A673 (cell line): Measurements from ENCODE around the gene CPED1. TPM values are rescaled to one million over a fixed set of nuclear protein-coding genes. Genes with fewer than 3 reads are reported as not detected.

ENCODE experiments used
- BruUV-seq: library from RNA; stranded (reverse); fragments of 400-500 nt; replicated peaks from 2 replicates; lab custom pipeline; 2021; lab: Mats Ljungman, UMichigan
- CTCF ChIA-PET: fragments of 300-600 bp; sonication (Branson Sonifier 250); formaldehyde crosslinking; loops from one replicate; lab custom pipeline; 2022; ENCODE audit warnings: antibody characterized with exemption; lab: Charles Lee
- POLR2A ChIA-PET: fragments of 300-600 bp; sonication (Branson Sonifier 250); formaldehyde crosslinking; loops from one replicate; lab custom pipeline; 2022; ENCODE audit warnings: antibody characterized with exemption; ENCODE audit not compliant: low non-redundant PET; lab: Charles Lee
- DNase-seq: peaks from one replicate; pipeline ENCODE4 v3.0.0-alpha.2; 2015; ENCODE audit warnings: low spot score
- H3K27ac ChIP-seq: fragments of 200-600 bp; sonication (generic); 2 replicates; pipeline ENCODE4 v1.5.1; 2016; ENCODE audit warnings: mixed run types, low read depth, mild to moderate bottlenecking, mixed read lengths, antibody characterized with exemption, low read length; ENCODE audit not compliant: poor library complexity, severe bottlenecking
- H3K27me3 ChIP-seq: fragments of 200-600 bp; sonication (generic); replicated peaks from 2 replicates; pipeline ENCODE4 v1.6.1; 2017; ENCODE audit warnings: mixed run types, low read depth, mild to moderate bottlenecking, mixed read lengths, antibody characterized with exemption, low read length; ENCODE audit not compliant: insufficient read depth, poor library complexity
- H3K36me3 ChIP-seq: fragments of 200-600 bp; sonication (generic); 2 replicates; pipeline ENCODE4 v1.6.1; 2016; ENCODE audit warnings: mixed run types, mild to moderate bottlenecking, mixed read lengths, antibody characterized with exemption, low read length; ENCODE audit not compliant: insufficient read depth, poor library complexity, severe bottlenecking
- H3K4me1 ChIP-seq: fragments of 200-600 bp; sonication (generic); 2 replicates; pipeline ENCODE4 v1.6.1; 2017; ENCODE audit warnings: mixed run types, mild to moderate bottlenecking, mixed read lengths, antibody characterized with exemption, low read length; ENCODE audit not compliant: insufficient read depth, poor library complexity, severe bottlenecking
- H3K4me3 ChIP-seq: fragments of 200-600 bp; sonication (generic); 2 replicates; pipeline ENCODE4 v1.5.1; 2016; ENCODE audit warnings: low read depth, mixed run types, mild to moderate bottlenecking, mixed read lengths, low read length; ENCODE audit not compliant: poor library complexity, severe bottlenecking
- H3K9me3 ChIP-seq: fragments of 200-600 bp; sonication (generic); 2 replicates; pipeline ENCODE4 v1.6.1; 2016; ENCODE audit warnings: mixed run types, low read depth, mild to moderate bottlenecking, mixed read lengths, antibody characterized with exemption, low read length; ENCODE audit not compliant: poor library complexity, severe bottlenecking
- CTCF ChIP-seq: fragments of 300-800, 200-600 bp; sonication (generic); conservative IDR thresholded peaks from 2 replicates; pipeline ENCODE4 v1.5.1; 2017; ENCODE audit warnings: low read depth, mild to moderate bottlenecking, antibody characterized with exemption, low read length, moderate library complexity, mixed read lengths
- EZH2 ChIP-seq: fragments of 200-600 bp; sonication (generic); IDR thresholded peaks from 2 replicates; pipeline ENCODE4 v1.6.1; 2017; ENCODE audit warnings: borderline replicate concordance, low read depth, mild to moderate bottlenecking, mixed read lengths, antibody characterized with exemption, low read length; ENCODE audit not compliant: poor library complexity, severe bottlenecking
- intact Hi-C: fragments of 100-400 bp; cut with micrococcal nuclease; formaldehyde crosslinking; loops from one replicate; pipeline ENCODE4 v1.10.0; 2022; ENCODE audit not compliant: unreplicated experiment
- total RNA-seq: library from RNA; stranded (reverse); gene quantifications from 2 replicates; pipeline ENCODE4 v1.2.3, GENCODE V29; 2021

Gene CPED1
- total RNA-seq, 1 experiment from 2014 or later = 0.15 TPM

GRCh38 chr7:121049897-121050296 is 61.4 kb downstream of the CPED1 start:
- POLR2A ChIA-PET = no interaction called here
- no peak for TF ChIP-seq CTCF
- no peak for TF ChIP-seq EZH2
- H3K36me3 ChIP-seq = no peaks in the 10 kb centered on the region
- no peak overlapping the region for H3K4me3 ChIP-seq
- BruUV-seq = no TSS peak
- H3K27me3 ChIP-seq = no peaks in the 10 kb centered on the region
- no peaks in the 10 kb centered on the region for H3K9me3 ChIP-seq
- intact Hi-C loops = no loop called here
- no peak overlapping the region for H3K27ac ChIP-seq
- DNase-seq = no peak
- H3K4me1 ChIP-seq = no peaks in the 10 kb centered on the region
- CTCF ChIA-PET = no interaction called here

- TF ChIP-seq CTCF (no peak), EZH2 (no peak)
- intact Hi-C loops = no loop called here
- Histone ChIP-seq H3K4me1 (no peaks in the 10 kb centered on the region), H3K27me3 (no peaks in the 10 kb centered on the region), H3K4me3 (no peak overlapping the region), H3K9me3 (no peaks in the 10 kb centered on the region), H3K27ac (no peak overlapping the region), H3K36me3 (no peaks in the 10 kb centered on the region)
- CTCF ChIA-PET = no interaction called here
- no TSS peak for BruUV-seq
- POLR2A ChIA-PET = no interaction called here
- no peak for DNase-seq
Measured at GRCh38 chr7:121053219-121053618, 64.7 kb downstream of the CPED1 start.

GRCh38 chr7:121054925-121055324 is 66.4 kb downstream of the CPED1 start:
- H3K27ac ChIP-seq = no peak overlapping the region
- intact Hi-C loops = no loop called here
- BruUV-seq = no TSS peak
- DNase-seq = no peak
- TF ChIP-seq EZH2 = no peak
- TF ChIP-seq CTCF = no peak
- ChIA-PET CTCF (no interaction called here), POLR2A (no interaction called here)
- no peaks in the 10 kb centered on the region for H3K36me3 ChIP-seq
- no peaks in the 10 kb centered on the region for H3K27me3 ChIP-seq
- no peaks in the 10 kb centered on the region for H3K9me3 ChIP-seq
- H3K4me3 ChIP-seq = no peak overlapping the region
- no peaks in the 10 kb centered on the region for H3K4me1 ChIP-seq
